Muscle layer of duodenum (tissue), 2 donors: ENCODE data around the gene DDX24.

Experiments used
- H3K27ac ChIP-seq: one replicate; pipeline ENCODE4 v1.7.0; 2013; ENCODE audit warnings: mild to moderate bottlenecking, low read length
- H3K27me3 ChIP-seq: one replicate; pipeline ENCODE4 v1.7.0; 2013; ENCODE audit warnings: low read depth, mild to moderate bottlenecking, control low read depth, low read length
- H3K36me3 ChIP-seq, 2 donors: one replicate each; pipeline ENCODE4 v1.7.0; 2013; ENCODE audit warnings: low read length in 2 of 2, control low read depth in 1 of 2, mild to moderate bottlenecking in 1 of 2; ENCODE audit not compliant: insufficient read depth in 2 of 2, control insufficient read depth in 1 of 2
- H3K4me1 ChIP-seq, 2 donors: one replicate each; pipeline ENCODE4 v1.7.0; 2013; ENCODE audit warnings: low read length in 2 of 2, mild to moderate bottlenecking in 2 of 2, control low read depth in 1 of 2, moderate library complexity in 1 of 2; ENCODE audit not compliant: insufficient read depth in 2 of 2, control insufficient read depth in 1 of 2
- H3K4me3 ChIP-seq, 2 donors: one replicate each; pipeline ENCODE4 v1.7.0; 2013; ENCODE audit warnings: low read length in 2 of 2, low read depth in 1 of 2, mild to moderate bottlenecking in 1 of 2
- H3K9me3 ChIP-seq, 2 donors: one replicate each; pipeline ENCODE4 v1.7.0; 2013; ENCODE audit warnings: low read length in 2 of 2, control low read depth in 1 of 2, mild to moderate bottlenecking in 1 of 2; ENCODE audit not compliant: control insufficient read depth in 1 of 2
- donor health status: healthy.

DDX24 gene

GRCh38 chr14:94056579-94057308, 24.3 kb downstream of the DDX24 start:
- Histone ChIP-seq H3K27me3 (no peaks in the 10 kb centered on the region), H3K4me1 (peaks cover 5 to 16% of the 10 kb centered on the region in 2 donors), H3K9me3 (no peaks in the 10 kb centered on the region), H3K4me3 (no peak overlapping the region), H3K36me3 (peaks cover 83 to 89% of the 10 kb centered on the region in 2 donors), H3K27ac (no peak overlapping the region)

GRCh38 chr14:94054936-94055335, 26.1 kb downstream of the DDX24 start:
- Histone ChIP-seq H3K4me1 (peaks cover 8 to 30% of the 10 kb centered on the region in 2 donors), H3K36me3 (peaks cover 83 to 84% of the 10 kb centered on the region in 2 donors), H3K4me3 (no peak overlapping the region), H3K27ac (no peak overlapping the region), H3K9me3 (no peaks in the 10 kb centered on the region), H3K27me3 (no peaks in the 10 kb centered on the region)

GRCh38 chr14:94054401-94054800, 26.6 kb downstream of the DDX24 start:
- no peak overlapping the region for H3K27ac ChIP-seq
- H3K9me3 ChIP-seq = no peaks in the 10 kb centered on the region
- peaks cover 8 to 31% of the 10 kb centered on the region in 2 donors for H3K4me1 ChIP-seq
- H3K27me3 ChIP-seq = no peaks in the 10 kb centered on the region
- H3K4me3 ChIP-seq = no peak overlapping the region
- H3K36me3 ChIP-seq = peaks cover 81 to 84% of the 10 kb centered on the region in 2 donors

- no peak overlapping the region for H3K27ac ChIP-seq
Observed at GRCh38 chr14:94052662-94053061, 28.3 kb downstream of the DDX24 start.

GRCh38 chr14:94052199-94052598, 28.8 kb downstream of the DDX24 start:
- peaks cover 3 to 34% of the 10 kb centered on the region in 2 donors for H3K4me1 ChIP-seq
- H3K27ac ChIP-seq = no peak overlapping the region
- H3K27me3 ChIP-seq = no peaks in the 10 kb centered on the region
- H3K36me3 ChIP-seq = peaks cover 81 to 86% of the 10 kb centered on the region in 2 donors
- no peaks in the 10 kb centered on the region for H3K9me3 ChIP-seq
- no peak overlapping the region for H3K4me3 ChIP-seq

More at GRCh38 chr14:94052662-94053061, 28.3 kb downstream of the DDX24 start:
- peaks cover 77 to 86% of the 10 kb centered on the region in 2 donors for H3K36me3 ChIP-seq
- peaks cover 3 to 34% of the 10 kb centered on the region in 2 donors for H3K4me1 ChIP-seq
- H3K9me3 ChIP-seq = no peaks in the 10 kb centered on the region
- H3K4me3 ChIP-seq = no peak overlapping the region
- H3K27me3 ChIP-seq = no peaks in the 10 kb centered on the region

- no peaks in the 10 kb centered on the region for H3K27me3 ChIP-seq
- H3K27ac ChIP-seq = no peak overlapping the region
- no peaks in the 10 kb centered on the region for H3K9me3 ChIP-seq
- no peak overlapping the region for H3K4me3 ChIP-seq
- H3K4me1 ChIP-seq = peaks cover 3 to 34% of the 10 kb centered on the region in 2 donors
- peaks cover 84 to 86% of the 10 kb centered on the region in 2 donors for H3K36me3 ChIP-seq
Observed at GRCh38 chr14:94051779-94052178, 29.2 kb downstream of the DDX24 start.

- Histone ChIP-seq H3K9me3 (no peaks in the 10 kb centered on the region), H3K27ac (no peak overlapping the region), H3K36me3 (peaks cover 83 to 85% of the 10 kb centered on the region in 2 donors), H3K4me1 (peaks cover 3 to 34% of the 10 kb centered on the region in 2 donors), H3K27me3 (no peaks in the 10 kb centered on the region), H3K4me3 (no peak overlapping the region)
Observed at GRCh38 chr14:94051115-94051514, 29.9 kb downstream of the DDX24 start.

GRCh38 chr14:94050231-94050880, 30.6 kb downstream of the DDX24 start:
- Histone ChIP-seq H3K27me3 (no peaks in the 10 kb centered on the region), H3K27ac (no peak overlapping the region), H3K36me3 (peaks cover 83 to 85% of the 10 kb centered on the region in 2 donors), H3K4me3 (no peak overlapping the region), H3K4me1 (peaks cover 3 to 34% of the 10 kb centered on the region in 2 donors), H3K9me3 (no peaks in the 10 kb centered on the region)

GRCh38 chr14:94049625-94050023, 31.4 kb downstream of the DDX24 start:
- Histone ChIP-seq H3K9me3 (no peaks in the 10 kb centered on the region), H3K4me1 (peaks cover 3 to 34% of the 10 kb centered on the region in 2 donors), H3K4me3 (no peak overlapping the region), H3K27me3 (no peaks in the 10 kb centered on the region), H3K27ac (no peak overlapping the region), H3K36me3 (peaks cover 83 to 84% of the 10 kb centered on the region in 2 donors)

GRCh38 chr14:94048691-94049624, 32.0 kb downstream of the DDX24 start:
- Histone ChIP-seq H3K9me3 (no peaks in the 10 kb centered on the region), H3K27ac (no peak overlapping the region), H3K4me1 (peaks cover 3 to 34% of the 10 kb centered on the region in 2 donors), H3K4me3 (no peak overlapping the region), H3K27me3 (no peaks in the 10 kb centered on the region), H3K36me3 (peaks cover 76 to 84% of the 10 kb centered on the region in 2 donors)

- Histone ChIP-seq H3K27ac (no peak overlapping the region), H3K4me3 (no peak overlapping the region), H3K36me3 (peaks cover 69 to 78% of the 10 kb centered on the region in 2 donors), H3K27me3 (no peaks in the 10 kb centered on the region), H3K9me3 (no peaks in the 10 kb centered on the region), H3K4me1 (peaks cover 3 to 38% of the 10 kb centered on the region in 2 donors)
Observed at GRCh38 chr14:94047581-94047980, 33.4 kb downstream of the DDX24 start.
